ENCODE results near the gene PDGFD.

- TF ChIP-seq TAF1 (IDR thresholded peaks at IDR 0.05; ENCODE audit: low read depth), result no peak
- TF ChIP-seq REST (IDR thresholded peaks at IDR 0.05; ENCODE audit: borderline replicate concordance), result no peak
These were observed 117.6 kb downstream of the PDGFD start for GRCh38 chr11:104046331-104046730.

All from neural cell (in vitro differentiated cells).